K562 (cell line): ENCODE results near the gene EGFL7.

ENCODE experiments used
- SRSF1 ChIP-seq: fragments of 200-400 bp; formaldehyde crosslinking; IDR thresholded peaks from 2 replicates; pipeline ENCODE4 v1.6.1; 2017; ENCODE audit warnings: mild to moderate bottlenecking, low read depth, low read length, moderate library complexity
- YY1 ChIP-seq, 3 experiments: IDR thresholded peaks; 2 replicates each; pipeline ENCODE4 v1.6.1; 2011; ENCODE audit warnings: low read length in 2 of 3, mild to moderate bottlenecking in 2 of 3, moderate library complexity in 2 of 3, borderline replicate concordance in 1 of 3, control low read depth in 1 of 3, low read depth in 1 of 3; ENCODE audit not compliant: insufficient read depth in 3 of 3, insufficient replicate concordance in 2 of 3, control insufficient read depth in 1 of 3, insufficient read length in 1 of 3; ENCODE audit errors: extremely low read depth in 1 of 3
- ZNF140 ChIP-seq: fragments of 250-450 bp; sonication (Bioruptor Pico); IDR thresholded peaks from 2 replicates; pipeline ENCODE4 v1.8.0; 2021; ENCODE audit warnings: moderate library complexity, mild to moderate bottlenecking, inconsistent platforms
- TF ChIP-seq, protein P1 (sequence below), 3 experiments: IDR thresholded peaks in 2 of 3; conservative IDR thresholded peaks in 1 of 3; 2 replicates each; pipeline ENCODE4 v1.5.1; 2011 to 2012; ENCODE audit warnings: low read length in 3 of 3, mild to moderate bottlenecking in 3 of 3, control low read depth in 2 of 3, improper control_type of control experiment in 1 of 3, inconsistent platforms in 1 of 3, low read depth in 1 of 3, mixed read lengths in 1 of 3, moderate library complexity in 1 of 3; ENCODE audit not compliant: insufficient read depth in 2 of 3
- TF ChIP-seq, protein P2 (sequence below): fragments of 250-450 bp; sonication (Bioruptor Pico); IDR thresholded peaks from 2 replicates; pipeline ENCODE4 v1.8.0; 2021; ENCODE audit warnings: mild to moderate bottlenecking, moderate library complexity

- TF ChIP-seq, protein P1, sequence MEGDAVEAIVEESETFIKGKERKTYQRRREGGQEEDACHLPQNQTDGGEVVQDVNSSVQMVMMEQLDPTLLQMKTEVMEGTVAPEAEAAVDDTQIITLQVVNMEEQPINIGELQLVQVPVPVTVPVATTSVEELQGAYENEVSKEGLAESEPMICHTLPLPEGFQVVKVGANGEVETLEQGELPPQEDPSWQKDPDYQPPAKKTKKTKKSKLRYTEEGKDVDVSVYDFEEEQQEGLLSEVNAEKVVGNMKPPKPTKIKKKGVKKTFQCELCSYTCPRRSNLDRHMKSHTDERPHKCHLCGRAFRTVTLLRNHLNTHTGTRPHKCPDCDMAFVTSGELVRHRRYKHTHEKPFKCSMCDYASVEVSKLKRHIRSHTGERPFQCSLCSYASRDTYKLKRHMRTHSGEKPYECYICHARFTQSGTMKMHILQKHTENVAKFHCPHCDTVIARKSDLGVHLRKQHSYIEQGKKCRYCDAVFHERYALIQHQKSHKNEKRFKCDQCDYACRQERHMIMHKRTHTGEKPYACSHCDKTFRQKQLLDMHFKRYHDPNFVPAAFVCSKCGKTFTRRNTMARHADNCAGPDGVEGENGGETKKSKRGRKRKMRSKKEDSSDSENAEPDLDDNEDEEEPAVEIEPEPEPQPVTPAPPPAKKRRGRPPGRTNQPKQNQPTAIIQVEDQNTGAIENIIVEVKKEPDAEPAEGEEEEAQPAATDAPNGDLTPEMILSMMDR (IDR thresholded peaks at IDR 0.05 in 2 of 3, conservative IDR thresholded peaks at IDR 0.05 in 1 of 3; ENCODE audit: insufficient read depth in 2 of 3, low read depth in 1 of 3, low read length in 3 of 3): no peak
- TF ChIP-seq SRSF1 (no peak), YY1 (IDR thresholded peaks at IDR 0.05; ENCODE audit: borderline replicate concordance in 1 of 3, control insufficient read depth in 1 of 3, extremely low read depth in 1 of 3, insufficient read depth in 3 of 3, insufficient read length in 1 of 3, insufficient replicate concordance in 2 of 3, low read depth in 1 of 3, low read length in 2 of 3) (no peak), ZNF140 (CRISPR knock-in tag) (no peak)
- TF ChIP-seq, protein P2, sequence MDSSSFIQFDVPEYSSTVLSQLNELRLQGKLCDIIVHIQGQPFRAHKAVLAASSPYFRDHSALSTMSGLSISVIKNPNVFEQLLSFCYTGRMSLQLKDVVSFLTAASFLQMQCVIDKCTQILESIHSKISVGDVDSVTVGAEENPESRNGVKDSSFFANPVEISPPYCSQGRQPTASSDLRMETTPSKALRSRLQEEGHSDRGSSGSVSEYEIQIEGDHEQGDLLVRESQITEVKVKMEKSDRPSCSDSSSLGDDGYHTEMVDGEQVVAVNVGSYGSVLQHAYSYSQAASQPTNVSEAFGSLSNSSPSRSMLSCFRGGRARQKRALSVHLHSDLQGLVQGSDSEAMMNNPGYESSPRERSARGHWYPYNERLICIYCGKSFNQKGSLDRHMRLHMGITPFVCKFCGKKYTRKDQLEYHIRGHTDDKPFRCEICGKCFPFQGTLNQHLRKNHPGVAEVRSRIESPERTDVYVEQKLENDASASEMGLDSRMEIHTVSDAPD: no peak
These were observed 32.1 kb upstream of the EGFL7 start for GRCh38 chr9:136630662-136630992.
